GM12891 (cell line): ENCODE measurements around the gene VWA8.

Experiments
- PAX5 ChIP-seq: IDR thresholded peaks from 2 replicates; pipeline ENCODE4 v1.6.1; 2011; ENCODE audit warnings: low read length, moderate library complexity, mild to moderate bottlenecking; ENCODE audit not compliant: insufficient read depth, severe bottlenecking
- POLR2A ChIP-seq: IDR thresholded peaks from 2 replicates; pipeline ENCODE4 v1.6.1; 2011; ENCODE audit warnings: low read depth, low read length, control low read depth
- POLR2AphosphoS5 ChIP-seq: IDR thresholded peaks from 2 replicates; pipeline ENCODE4 v1.6.1; 2011; ENCODE audit warnings: low read depth, low read length, control low read depth
- TAF1 ChIP-seq: IDR thresholded peaks from 2 replicates; pipeline ENCODE4 v1.6.1; 2011; ENCODE audit warnings: low read depth, low read length, control low read depth

DNA sequence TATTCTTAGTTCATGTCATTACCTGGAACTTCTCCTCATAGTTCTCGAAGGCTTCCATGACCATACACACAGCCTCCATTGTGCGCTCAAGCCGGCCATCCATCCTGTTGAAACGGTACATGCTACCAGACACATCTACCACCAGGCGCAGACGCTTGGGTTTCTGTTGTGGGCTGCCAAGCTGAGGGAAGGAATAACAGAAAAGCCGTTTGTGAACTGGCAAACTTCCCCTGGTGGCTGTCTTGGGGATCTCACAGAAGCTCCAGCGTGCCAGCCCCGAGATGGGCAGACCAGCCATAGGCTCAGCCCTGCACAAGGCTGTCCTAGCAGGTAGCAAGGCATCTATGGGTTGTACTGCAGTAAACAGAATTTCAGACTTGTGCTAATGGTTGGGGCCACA, 373.4 kb downstream of the VWA8 start:
- TF ChIP-seq POLR2A (no peak), TAF1 (no peak), POLR2AphosphoS5 (no peak), PAX5 (no peak)
